Measurements from ENCODE around the gene LACC1. TPM values are rescaled to one million over a fixed set of nuclear protein-coding genes. Genes with fewer than 3 reads are reported as not detected.

LACC1 gene
- total and polyA plus RNA-seq, 10 of the 15 experiments (the other 5 are each of a cell fraction or from before 2014, with no cell fraction given), result 0.03 to 3.7 (median 3.0) TPM

- H3K9ac ChIP-seq (ENCODE audit: control insufficient read depth, insufficient read depth, low read length), result no peak overlapping the region
- WGBS (ENCODE audit: insufficient coverage, insufficient replicate concordance, low lambda C conversion rate, missing lambda C conversion rate), result 28% methylated on average over 3 of the region's 3 CpGs
- SMC1A ChIA-PET (ENCODE audit: uncharacterized antibody, unreplicated experiment), result no interaction called here
- no peaks in the 10 kb centered on the region for H3K79me2 ChIP-seq (ENCODE audit: control insufficient read depth, insufficient read depth, low read length)
- ATAC-seq (no peak), FAIRE-seq (no peak), DNase-seq (ENCODE audit: low read depth, low spot score) (no peak)
- peaks cover 0 to 11% of the 10 kb centered on the region in 2 experiments; a peak in 2 of 4 replicates for H3K27me3 ChIP-seq (replicated peaks in 1 of 2; ENCODE audit: control insufficient read depth in 2 of 2, insufficient read depth in 2 of 2, low read length in 1 of 2)
- H3K9me3 ChIP-seq (replicated peaks; ENCODE audit: control insufficient read depth, insufficient read depth, low read length), result peaks cover 2% of the 10 kb centered on the region; the same call in 1 of the 3 replicates
- RAD21 ChIA-PET (ENCODE audit: unreplicated experiment), result no interaction called here
- TF ChIP-seq IRF5 (IDR thresholded peaks at IDR 0.05; ENCODE audit: borderline replicate concordance) (no peak), ASH2L (IDR thresholded peaks at IDR 0.05; ENCODE audit: borderline replicate concordance, low read depth) (no peak), MEF2B (IDR thresholded peaks at IDR 0.05; ENCODE audit: partially characterized antibody, poor library complexity, severe bottlenecking) (no peak)
- intact Hi-C loops (cut with micrococcal nuclease; ENCODE audit: unreplicated experiment), result no loop called here
- no peak overlapping the region for H2AFZ ChIP-seq (ENCODE audit: control insufficient read depth, low read depth, low read length)
- BruUV-seq (replicated peaks), result no TSS peak
- H3K36me3 ChIP-seq (ENCODE audit: control insufficient read depth in 2 of 2, insufficient read depth in 2 of 2, low read length in 1 of 2), result no peaks in the 10 kb centered on the region
- CTCF ChIA-PET, result no interaction called here
- no peaks in the 10 kb centered on the region for H4K20me1 ChIP-seq (ENCODE audit: control insufficient read depth, insufficient read depth)
- H3K27ac ChIP-seq (ENCODE audit: control insufficient read depth, insufficient read depth), result no peak overlapping the region
- peaks cover 4% of the 10 kb centered on the region for H3K4me1 ChIP-seq (ENCODE audit: control insufficient read depth, insufficient read depth, low read length)
- H3K4me2 ChIP-seq (ENCODE audit: control insufficient read depth, insufficient read depth), result no peak overlapping the region
- no peak overlapping the region for H3K4me3 ChIP-seq
- in situ Hi-C loops (cut with MboI), result no loop called here
- POLR2A ChIA-PET, result no interaction called here
These were observed 56.9 kb downstream of the LACC1 start for GRCh38 chr13:43936647-43937046.

- POLR2A ChIA-PET, result no interaction called here
These were observed 58.1 kb downstream of the LACC1 start for GRCh38 chr13:43937839-43938238.

More at GRCh38 chr13:43937839-43938238, 58.1 kb downstream of the LACC1 start:
- H3K4me3 ChIP-seq, result no peak overlapping the region
- H3K27ac ChIP-seq (ENCODE audit: control insufficient read depth, insufficient read depth), result no peak overlapping the region
- SMC1A ChIA-PET (ENCODE audit: uncharacterized antibody, unreplicated experiment), result interaction anchor here (0.6 kb wide), 1 partner anchor 1064 kb away, joined by 4 read pairs; no protein-coding TSS in a partner anchor
- in situ Hi-C loops (cut with MboI), result no loop called here
- H3K27me3 ChIP-seq (replicated peaks in 1 of 2; ENCODE audit: control insufficient read depth in 2 of 2, insufficient read depth in 2 of 2, low read length in 1 of 2), result peaks cover 0 to 11% of the 10 kb centered on the region in 2 experiments; a peak in 2 of 4 replicates
- no peaks in the 10 kb centered on the region for H3K36me3 ChIP-seq (ENCODE audit: control insufficient read depth in 2 of 2, insufficient read depth in 2 of 2, low read length in 1 of 2)
- H4K20me1 ChIP-seq (ENCODE audit: control insufficient read depth, insufficient read depth), result no peaks in the 10 kb centered on the region
- CTCF ChIA-PET, result no interaction called here
- no peaks in the 10 kb centered on the region for H3K79me2 ChIP-seq (ENCODE audit: control insufficient read depth, insufficient read depth, low read length)
- FAIRE-seq, result no peak
- H3K4me2 ChIP-seq (ENCODE audit: control insufficient read depth, insufficient read depth), result no peak overlapping the region
- H2AFZ ChIP-seq (ENCODE audit: control insufficient read depth, low read depth, low read length), result no peak overlapping the region
- no peaks in the 10 kb centered on the region for H3K9me3 ChIP-seq (replicated peaks; ENCODE audit: control insufficient read depth, insufficient read depth, low read length)
- intact Hi-C loops (cut with micrococcal nuclease; ENCODE audit: unreplicated experiment), result no loop called here
- TF ChIP-seq EP300 (IDR thresholded peaks at IDR 0.05; ENCODE audit: borderline replicate concordance in 1 of 2, control insufficient read depth in 1 of 2, low read depth in 2 of 2, low read length in 2 of 2) (no peak), IRF4 (IDR thresholded peaks at IDR 0.05; ENCODE audit: low read depth, low read length) (no peak), FOXK2 (IDR thresholded peaks at IDR 0.05) (no peak), SKIL (IDR thresholded peaks at IDR 0.05; ENCODE audit: low read depth, poor library complexity, severe bottlenecking) (no peak), RUNX3 (IDR thresholded peaks at IDR 0.05; ENCODE audit: low read length) (no peak), ATF7 (IDR thresholded peaks at IDR 0.05; ENCODE audit: low read depth) (no peak), POU2F2 (IDR thresholded peaks at IDR 0.05; ENCODE audit: borderline replicate concordance, low read depth, low read length) (no peak), FOXM1 (IDR thresholded peaks at IDR 0.05; ENCODE audit: low read depth, low read length) (no peak), SPI1 (IDR thresholded peaks at IDR 0.05; ENCODE audit: borderline replicate concordance, insufficient read depth, low read depth, low read length) (no peak), BCL11A (IDR thresholded peaks at IDR 0.05; ENCODE audit: low read depth, low read length) (no peak), CEBPB (IDR thresholded peaks at IDR 0.05; ENCODE audit: borderline replicate concordance in 1 of 2, low read depth in 2 of 2, low read length in 2 of 2) (no peak)
- no peak for DNase-seq (ENCODE audit: low read depth, low spot score)
- ATAC-seq, result no peak
- peaks cover 4% of the 10 kb centered on the region for H3K4me1 ChIP-seq (ENCODE audit: control insufficient read depth, insufficient read depth, low read length)
- WGBS (ENCODE audit: insufficient coverage, insufficient replicate concordance, low lambda C conversion rate, missing lambda C conversion rate), result 0% methylated on average over 1 of the region's 1 CpG
- no TSS peak for BruUV-seq (replicated peaks)
- no peak overlapping the region for H3K9ac ChIP-seq (ENCODE audit: control insufficient read depth, insufficient read depth, low read length)
- RAD21 ChIA-PET (ENCODE audit: unreplicated experiment), result no interaction called here

All from GM12878 (cell line).